Trophoblast cell (in vitro differentiated cells and primary cell): ENCODE results near the gene DGCR2.
"Not testable (repeated sequence)": the region's sequence is repeated elsewhere in the genome, so short reads cannot be mapped to it uniquely, and the experiment has no call there.

Experiments used
- DNase-seq, 2 donors: peaks; one replicate each; pipeline ENCODE4 v3.0.0-alpha.2; 2016
- H2AFZ ChIP-seq: 2 replicates; pipeline ENCODE4 v1.6.1; 2013; ENCODE audit warnings: low read length, moderate library complexity, mild to moderate bottlenecking; ENCODE audit not compliant: insufficient read depth, poor library complexity
- H2AK5ac ChIP-seq: 2 replicates; pipeline ENCODE4 v1.6.1; 2013; ENCODE audit warnings: mild to moderate bottlenecking, low read length
- H2BK120ac ChIP-seq: 2 replicates; pipeline ENCODE4 v1.6.1; 2013; ENCODE audit warnings: low read length, mild to moderate bottlenecking, moderate library complexity; ENCODE audit not compliant: insufficient read depth, poor library complexity
- H2BK12ac ChIP-seq: 2 replicates; pipeline ENCODE4 v1.6.1; 2013; ENCODE audit warnings: mild to moderate bottlenecking, low read length, moderate library complexity
- H2BK5ac ChIP-seq: 2 replicates; pipeline ENCODE4 v1.6.1; 2013; ENCODE audit warnings: low read length, low read depth, moderate library complexity, mild to moderate bottlenecking; ENCODE audit not compliant: poor library complexity
- H3K14ac ChIP-seq: 2 replicates; pipeline ENCODE4 v1.6.1; 2013; ENCODE audit warnings: mild to moderate bottlenecking, low read length
- H3K18ac ChIP-seq: 2 replicates; pipeline ENCODE4 v1.6.1; 2013; ENCODE audit warnings: mild to moderate bottlenecking, low read length
- H3K23ac ChIP-seq: 2 replicates; pipeline ENCODE4 v1.6.1; 2013; ENCODE audit warnings: low read length
- H3K27ac ChIP-seq: 2 replicates; pipeline ENCODE4 v1.5.1; 2013; ENCODE audit warnings: low read depth, mild to moderate bottlenecking, inconsistent platforms, low read length, moderate library complexity
- H3K27me3 ChIP-seq: 2 replicates; pipeline ENCODE4 v1.6.1; 2013; ENCODE audit warnings: inconsistent platforms, mild to moderate bottlenecking, low read length, moderate library complexity; ENCODE audit not compliant: insufficient read depth
- H3K36me3 ChIP-seq, 2 experiments: 1 replicate in 1 of 2; 2 replicates in 1 of 2; pipeline ENCODE4 v1.6.1; 2013; ENCODE audit warnings: low read length in 2 of 2, mild to moderate bottlenecking in 2 of 2, moderate library complexity in 1 of 2; ENCODE audit not compliant: insufficient read depth in 2 of 2, control insufficient read depth in 1 of 2
- H3K4ac ChIP-seq: 2 replicates; pipeline ENCODE4 v1.6.1; 2013; ENCODE audit warnings: low read depth, mild to moderate bottlenecking, low read length, moderate library complexity
- H3K4me1 ChIP-seq, 2 experiments: 1 replicate in 1 of 2; 2 replicates in 1 of 2; pipeline ENCODE4 v1.6.1; 2013; ENCODE audit warnings: low read length in 2 of 2, mild to moderate bottlenecking in 2 of 2, moderate library complexity in 1 of 2; ENCODE audit not compliant: insufficient read depth in 2 of 2, control insufficient read depth in 1 of 2
- H3K4me2 ChIP-seq: 2 replicates; pipeline ENCODE4 v1.6.1; 2013; ENCODE audit warnings: inconsistent platforms, mild to moderate bottlenecking, low read length, moderate library complexity
- H3K4me3 ChIP-seq: 2 replicates; pipeline ENCODE4 v1.5.1; 2013; ENCODE audit warnings: mild to moderate bottlenecking, low read depth, low read length, inconsistent platforms
- H3K79me1 ChIP-seq: one replicate; pipeline ENCODE4 v1.6.1; 2013; ENCODE audit warnings: low read length
- H3K79me2 ChIP-seq: 2 replicates; pipeline ENCODE4 v1.6.1; 2013; ENCODE audit warnings: low read length, mild to moderate bottlenecking; ENCODE audit not compliant: control insufficient read depth, insufficient read depth, poor library complexity
- H3K9ac ChIP-seq: 2 replicates; pipeline ENCODE4 v1.6.1; 2013; ENCODE audit warnings: mild to moderate bottlenecking, low read length
- H3K9me3 ChIP-seq: 2 replicates; pipeline ENCODE4 v1.6.1; 2013; ENCODE audit warnings: low read depth, mild to moderate bottlenecking, control low read depth, inconsistent platforms, low read length; ENCODE audit not compliant: insufficient read depth
- H4K12ac ChIP-seq: 2 replicates; pipeline ENCODE4 v1.6.1; 2013; ENCODE audit warnings: low read depth, mild to moderate bottlenecking, low read length, moderate library complexity
- H4K8ac ChIP-seq: 2 replicates; pipeline ENCODE4 v1.6.1; 2013; ENCODE audit warnings: low read depth, mild to moderate bottlenecking, low read length, moderate library complexity
- H4K91ac ChIP-seq: one replicate; pipeline ENCODE4 v1.6.1; 2013; ENCODE audit warnings: low read depth, mild to moderate bottlenecking, low read length, moderate library complexity
- whole genome bisulfite sequencing: extraction: QIAGEN DNeasy Blood & Tissue Kit; methylation state at CpG from one replicate; pipeline ENCODE4 v1.1.7; 2013; ENCODE audit warnings: missing lambda C conversion rate; ENCODE audit not compliant: insufficient read length, insufficient coverage; ENCODE audit errors: extremely low coverage; 5-methylcytosine and 5-hydroxymethylcytosine counted together

DGCR2 gene

GRCh38 chr22:19055801-19056200 is 66.4 kb downstream of the DGCR2 start:
- H3K18ac ChIP-seq: no peak overlapping the region
- H2BK5ac ChIP-seq: no peak overlapping the region
- no peak overlapping the region for H3K4ac ChIP-seq
- no peak overlapping the region for H4K8ac ChIP-seq
- peaks cover 50 to 58% of the 10 kb centered on the region in 2 experiments for H3K36me3 ChIP-seq
- no peak overlapping the region for H3K4me2 ChIP-seq
- H3K9ac ChIP-seq: no peak overlapping the region
- H2BK120ac ChIP-seq: no peak overlapping the region
- no peak overlapping the region for H2AK5ac ChIP-seq
- H2AFZ ChIP-seq: no peak overlapping the region
- H3K14ac ChIP-seq: no peak overlapping the region
- no peaks in the 10 kb centered on the region for H3K27me3 ChIP-seq
- H2BK12ac ChIP-seq: no peak overlapping the region
- H4K12ac ChIP-seq: no peak overlapping the region
- no peak overlapping the region for H3K27ac ChIP-seq
- WGBS: no CpG with 5 or more reads among the region's 17 CpGs
- no peak overlapping the region for H4K91ac ChIP-seq
- no peak overlapping the region for H3K4me3 ChIP-seq
- no peaks in the 10 kb centered on the region for H3K79me1 ChIP-seq
- peaks cover 0 to 3% of the 10 kb centered on the region in 2 experiments for H3K4me1 ChIP-seq
- H3K23ac ChIP-seq: no peak overlapping the region
- H3K79me2 ChIP-seq: no peaks in the 10 kb centered on the region
- peaks cover 2% of the 10 kb centered on the region for H3K9me3 ChIP-seq
- DNase-seq: no peak

GRCh38 chr22:19052941-19053541 is 69.2 kb downstream of the DGCR2 start:
- Histone ChIP-seq H2AK5ac (no peak overlapping the region), H3K36me3 (peaks cover 36 to 43% of the 10 kb centered on the region in 2 experiments), H3K79me1 (no peaks in the 10 kb centered on the region), H2BK5ac (no peak overlapping the region), H3K9ac (no peak overlapping the region), H3K27me3 (no peaks in the 10 kb centered on the region), H3K9me3 (no peaks in the 10 kb centered on the region), H4K91ac (no peak overlapping the region), H3K4me3 (no peak overlapping the region), H3K14ac (no peak overlapping the region), H3K79me2 (no peaks in the 10 kb centered on the region), H2AFZ (no peak overlapping the region), H3K4me1 (peaks cover 0 to 3% of the 10 kb centered on the region in 2 experiments), H2BK120ac (no peak overlapping the region), H3K4ac (no peak overlapping the region), H2BK12ac (no peak overlapping the region), H3K23ac (no peak overlapping the region), H4K8ac (no peak overlapping the region), H3K27ac (no peak overlapping the region), H4K12ac (no peak overlapping the region), H3K4me2 (no peak overlapping the region), H3K18ac (no peak overlapping the region)
- DNase-seq: no peak
- no CpG with 5 or more reads among the region's 4 CpGs for WGBS

- Histone ChIP-seq H3K27ac (no peak overlapping the region), H4K12ac (no peak overlapping the region), H2BK120ac (no peak overlapping the region), H3K14ac (no peak overlapping the region), H3K9ac (no peak overlapping the region), H3K4me1 (peaks cover 0 to 3% of the 10 kb centered on the region in 2 experiments), H3K4me2 (no peak overlapping the region), H4K8ac (no peak overlapping the region), H3K79me2 (no peaks in the 10 kb centered on the region), H3K79me1 (no peaks in the 10 kb centered on the region), H2AFZ (no peak overlapping the region), H2BK12ac (no peak overlapping the region), H3K27me3 (no peaks in the 10 kb centered on the region), H3K4me3 (no peak overlapping the region), H3K36me3 (peaks cover 37 to 45% of the 10 kb centered on the region in 2 experiments), H4K91ac (no peak overlapping the region), H3K18ac (no peak overlapping the region), H2BK5ac (no peak overlapping the region), H3K23ac (no peak overlapping the region), H3K9me3 (no peaks in the 10 kb centered on the region), H3K4ac (no peak overlapping the region), H2AK5ac (no peak overlapping the region)
- WGBS: no CpG with 5 or more reads among the region's 10 CpGs
- no peak for DNase-seq
Observed at GRCh38 chr22:19051381-19052072, 70.7 kb downstream of the DGCR2 start.

GRCh38 chr22:19050847-19051246 is 71.4 kb downstream of the DGCR2 start:
- H3K9me3 ChIP-seq, H3K23ac ChIP-seq, H3K79me1 ChIP-seq, H4K8ac ChIP-seq, H3K27me3 ChIP-seq, H3K4me3 ChIP-seq, H3K27ac ChIP-seq, H2AK5ac ChIP-seq, H2BK120ac ChIP-seq, H3K14ac ChIP-seq, H3K4ac ChIP-seq, H3K79me2 ChIP-seq, H2BK12ac ChIP-seq, DNase-seq, H2BK5ac ChIP-seq, H4K12ac ChIP-seq, H3K4me2 ChIP-seq, H3K4me1 ChIP-seq, H2AFZ ChIP-seq, H3K18ac ChIP-seq, H4K91ac ChIP-seq, H3K9ac ChIP-seq: not testable (repeated sequence)
- H3K36me3 ChIP-seq: peaks cover 37 to 46% of the 10 kb centered on the region in 2 experiments
- no CpG with 5 or more reads among the region's 4 CpGs for WGBS
